SK-N-SH (cell line): ENCODE results near the gene FAM89B. TPM values are rescaled to one million over a fixed set of nuclear protein-coding genes. Genes with fewer than 3 reads are reported as not detected.

Source experiments
- CTCF ChIA-PET: fragments of 300-600, 350-600 bp; formaldehyde crosslinking; extraction: SDS; loops from one replicate; lab custom pipeline; 2021; lab: Yijun Ruan, JAX
- POLR2A ChIA-PET: fragments of 350-600 bp; sonication (Branson Sonifier 250); formaldehyde crosslinking; extraction: SDS; loops from one replicate; lab custom pipeline; 2020; ENCODE audit warnings: antibody characterized with exemption, inconsistent platforms; lab: Yijun Ruan, JAX
- DNase-seq: peaks from one replicate; pipeline ENCODE4 v3.0.0; 2012
- H2AFZ ChIP-seq: fragments of 200-600 bp; sonication (generic); 2 replicates; pipeline ENCODE4 v1.8.1; 2016; ENCODE audit warnings: antibody characterized with exemption, mild to moderate bottlenecking, low read depth
- H3F3A ChIP-seq: fragments of 200-600 bp; sonication (generic); replicated peaks from 2 replicates; pipeline ENCODE3; 2016; ENCODE audit warnings: antibody characterized with exemption, mild to moderate bottlenecking; ENCODE audit not compliant: insufficient read depth
- H3K27ac ChIP-seq, 2 experiments: fragments of 200-500 bp in 1 of 2; fragments of 200-600 bp in 1 of 2; sonication (Bioruptor generic) in 1 of 2; sonication (generic), shearing (Covaris generic) in 1 of 2; 2 replicates each; pipeline versions ENCODE4 v1.5.1 to v1.6.1; 2014 to 2016; ENCODE audit warnings: low read depth in 2 of 2, inconsistent platforms in 1 of 2, low read length in 1 of 2, mild to moderate bottlenecking in 1 of 2, mixed read lengths in 1 of 2
- H3K27me3 ChIP-seq: fragments of 200-600 bp; sonication (generic), shearing (Covaris generic); 2 replicates; pipeline ENCODE4 v1.6.1; 2016; ENCODE audit warnings: mixed run types; ENCODE audit not compliant: insufficient read depth
- H3K36me3 ChIP-seq, 2 experiments: fragments of 200-500 bp in 1 of 2; fragments of 200-600 bp in 1 of 2; sonication (Bioruptor generic) in 1 of 2; sonication (generic) in 1 of 2; replicated peaks in 1 of 2; 2 replicates each; pipeline versions ENCODE3 to v1.5.1; 2014 to 2016; ENCODE audit warnings: low read length in 1 of 2, mild to moderate bottlenecking in 1 of 2; ENCODE audit not compliant: insufficient read depth in 2 of 2, control insufficient read depth in 1 of 2
- H3K4me1 ChIP-seq, 2 experiments: fragments of 200-500 bp in 1 of 2; fragments of 200-600 bp in 1 of 2; sonication (Bioruptor generic) in 1 of 2; sonication (generic), shearing (Covaris generic) in 1 of 2; 2 replicates each; pipeline versions ENCODE4 v1.5.1 to v1.6.1; 2014 to 2016; ENCODE audit warnings: low read depth in 1 of 2, low read length in 1 of 2, mixed run types in 1 of 2; ENCODE audit not compliant: insufficient read depth in 2 of 2, control insufficient read depth in 1 of 2
- H3K4me2 ChIP-seq: fragments of 200-600 bp; sonication (generic), shearing (Covaris generic); 2 replicates; pipeline ENCODE4 v1.6.1; 2017; ENCODE audit warnings: mixed run types
- H3K4me3 ChIP-seq, 2 experiments: fragments of 200-500 bp in 1 of 2; fragments of 200-600 bp in 1 of 2; sonication (Bioruptor generic) in 1 of 2; sonication (generic), shearing (Covaris generic) in 1 of 2; 2 replicates each; pipeline versions ENCODE4 v1.5.1 to v1.8.1; 2014 to 2016; ENCODE audit warnings: low read depth in 2 of 2, inconsistent platforms in 1 of 2, low read length in 1 of 2, mild to moderate bottlenecking in 1 of 2, mixed read lengths in 1 of 2, moderate library complexity in 1 of 2
- H3K79me2 ChIP-seq: fragments of 200-600 bp; sonication (generic); 2 replicates; pipeline ENCODE4 v1.8.1; 2017; ENCODE audit warnings: mild to moderate bottlenecking; ENCODE audit not compliant: insufficient read depth
- H3K9ac ChIP-seq: fragments of 200-600 bp; sonication (generic); 2 replicates; pipeline ENCODE4 v1.6.1; 2017; ENCODE audit warnings: mixed run types
- H3K9me2 ChIP-seq: fragments of 200-600 bp; sonication (generic); 2 replicates; pipeline ENCODE4 v1.6.1; 2017; ENCODE audit warnings: mixed run types
- H3K9me3 ChIP-seq: fragments of 200-600 bp; sonication (generic); 2 replicates; pipeline ENCODE4 v1.6.1; 2017; ENCODE audit warnings: mixed run types, mild to moderate bottlenecking, moderate library complexity
- H4K20me1 ChIP-seq: fragments of 200-600 bp; sonication (generic); 2 replicates; pipeline ENCODE4 v1.6.1; 2017; ENCODE audit warnings: mild to moderate bottlenecking, mixed run types; ENCODE audit not compliant: insufficient read depth
- CHD2 ChIP-seq: fragments of 150-350 bp; IDR thresholded peaks from 2 replicates; pipeline ENCODE4 v1.6.1; 2018; ENCODE audit warnings: low read length; ENCODE audit not compliant: partially characterized antibody
- EP300 ChIP-seq, 2 experiments: IDR thresholded peaks; 2 replicates each; pipeline versions ENCODE4 v1.4.0 to v1.6.1; 2012; ENCODE audit warnings: borderline replicate concordance in 1 of 2, low read depth in 1 of 2, low read length in 1 of 2
- EZH2phosphoT487 ChIP-seq: fragments of 200-600 bp; sonication (generic); IDR thresholded peaks from 2 replicates; pipeline ENCODE4 v1.6.1; 2017; ENCODE audit warnings: low read depth, mixed run types, mild to moderate bottlenecking, antibody characterized with exemption, moderate library complexity, borderline replicate concordance
- FOSL2 ChIP-seq: IDR thresholded peaks from 2 replicates; pipeline ENCODE4 v1.4.0; 2012; ENCODE audit warnings: low read depth, mild to moderate bottlenecking, moderate library complexity, borderline replicate concordance
- FOXJ3 ChIP-seq: sonication (generic); formaldehyde crosslinking; IDR thresholded peaks from 2 replicates; pipeline ENCODE4 v1.5.1; 2020; ENCODE audit warnings: mild to moderate bottlenecking, missing genetic modification reagents
- GABPA ChIP-seq: IDR thresholded peaks from 2 replicates; pipeline ENCODE4 v1.4.0; 2012; ENCODE audit warnings: low read depth, mild to moderate bottlenecking
- GATA2 ChIP-seq: sonication (generic); formaldehyde crosslinking; IDR thresholded peaks from 2 replicates; pipeline ENCODE4 v1.5.0; 2020; ENCODE audit warnings: mild to moderate bottlenecking, missing genetic modification reagents
- JUND ChIP-seq: IDR thresholded peaks from 2 replicates; pipeline ENCODE4 v1.4.0; 2012
- MEF2A ChIP-seq: IDR thresholded peaks from 2 replicates; pipeline ENCODE4 v1.4.0; 2012; ENCODE audit warnings: low read depth, borderline replicate concordance
- MXI1 ChIP-seq: IDR thresholded peaks from 2 replicates; pipeline ENCODE4 v1.6.1; 2012; ENCODE audit warnings: mild to moderate bottlenecking, low read depth, low read length, improper control_type of control experiment
- NFIC ChIP-seq: IDR thresholded peaks from 2 replicates; pipeline ENCODE4 v1.4.0; 2012; ENCODE audit warnings: borderline replicate concordance
- NRF1 ChIP-seq: IDR thresholded peaks from 2 replicates; pipeline ENCODE4 v1.6.1; 2012; ENCODE audit warnings: low read depth, mild to moderate bottlenecking, low read length
- POLR2AphosphoS5 ChIP-seq: IDR thresholded peaks from 2 replicates; pipeline ENCODE4 v1.6.1; 2012; ENCODE audit warnings: low read depth, low read length
- RAD21 ChIP-seq: IDR thresholded peaks from 2 replicates; pipeline ENCODE4 v1.6.1; 2012; ENCODE audit warnings: mild to moderate bottlenecking, low read length
- RXRA ChIP-seq: IDR thresholded peaks from 2 replicates; pipeline ENCODE4 v1.4.0; 2012; ENCODE audit warnings: low read depth, mild to moderate bottlenecking, borderline replicate concordance
- SIN3A ChIP-seq: IDR thresholded peaks from 2 replicates; pipeline ENCODE4 v1.6.1; 2012; ENCODE audit warnings: low read depth, mild to moderate bottlenecking, low read length, moderate library complexity, borderline replicate concordance
- TAF1 ChIP-seq: IDR thresholded peaks from 2 replicates; pipeline ENCODE4 v1.6.1; 2012; ENCODE audit warnings: low read depth, mild to moderate bottlenecking, low read length, moderate library complexity, borderline replicate concordance
- TCF12 ChIP-seq: IDR thresholded peaks from 2 replicates; pipeline ENCODE4 v1.4.0; 2012
- USF1 ChIP-seq: IDR thresholded peaks from 2 replicates; pipeline ENCODE4 v1.4.0; 2012; ENCODE audit warnings: low read depth, borderline replicate concordance
- USF2 ChIP-seq: fragments of 150-350 bp; IDR thresholded peaks from 2 replicates; pipeline ENCODE4 v1.6.1; 2017; ENCODE audit warnings: antibody characterized with exemption, low read length, low read depth, borderline replicate concordance
- WGBS: methylation state at CpG from one replicate; pipeline ENCODE4 v1.1.6; 2017; ENCODE audit warnings: low lambda C conversion rate; 5-methylcytosine and 5-hydroxymethylcytosine counted together
- polyA plus RNA-seq, 3 experiments: library from polyadenylated mRNA; depleted of rRNA; stranded (reverse); fragments of >200 nt; gene quantifications; 2 replicates each; pipeline ENCODE4 v1.2.3, GENCODE V29; 2012
- TF ChIP-seq, protein P1 (sequence below): fragments of 200-600 bp; sonication (generic); IDR thresholded peaks from 2 replicates; pipeline ENCODE4 v1.6.1; 2017; ENCODE audit warnings: antibody characterized with exemption, mild to moderate bottlenecking, moderate library complexity
- TF ChIP-seq, protein P2 (sequence below): IDR thresholded peaks from 2 replicates; pipeline ENCODE4 v1.4.0; 2012; ENCODE audit warnings: low read depth
- TF ChIP-seq, protein P3 (sequence below): IDR thresholded peaks from 2 replicates; pipeline ENCODE4; 2012
- TF ChIP-seq, protein P4 (sequence below): fragments of 150-350 bp; IDR thresholded peaks from 2 replicates; pipeline ENCODE4 v1.6.1; 2016; ENCODE audit warnings: mild to moderate bottlenecking, low read depth, low read length

FAM89B gene
- polyA plus RNA-seq, 1 of the 3 experiments (the other 2 are of a cell fraction), result 65.3 TPM

DNA sequence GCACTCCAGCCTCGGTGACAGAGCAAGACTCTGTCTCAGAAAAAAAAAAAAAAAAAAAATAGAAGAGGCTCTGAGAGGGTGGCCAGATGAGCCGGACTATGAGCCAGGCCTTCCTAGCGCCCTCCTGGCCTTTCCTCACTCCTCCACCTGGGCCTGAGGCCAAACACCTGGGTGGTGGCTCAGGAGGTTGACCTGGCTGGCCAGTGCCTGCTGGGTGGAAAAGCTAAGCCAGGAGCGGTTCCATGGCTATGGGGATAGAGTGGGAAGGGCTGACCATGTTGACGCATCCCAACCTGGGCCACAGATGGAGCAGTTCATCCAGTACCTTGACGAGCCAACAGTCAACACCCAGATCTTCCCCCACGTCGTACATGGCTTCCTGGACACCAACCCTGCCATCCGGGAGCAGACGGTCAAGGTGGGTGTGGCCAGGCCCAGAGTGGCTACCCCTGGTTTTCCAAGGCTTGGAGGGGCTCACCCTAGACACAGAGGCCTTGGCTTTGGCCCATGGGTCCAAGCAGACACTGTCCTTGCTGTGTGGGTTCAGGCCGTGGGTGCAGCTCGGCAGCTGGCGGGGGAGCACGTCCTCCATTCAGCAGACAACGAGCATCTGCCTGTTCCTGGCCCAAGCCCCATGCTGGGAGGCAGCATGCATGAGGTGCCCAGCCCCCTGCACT, 39.8 kb upstream of the FAM89B start:
- CTCF ChIA-PET, result interaction anchor here (1.2 to 1.7 kb wide), 3 partner anchors 9 to 61 kb away, joined by 3 to 5 read pairs (median 3); no protein-coding TSS in a partner anchor
- no peak for DNase-seq

GRCh38 chr11:65535102-65535501, 37.2 kb upstream of the FAM89B start:
- H3K4me1 ChIP-seq, result peaks cover under 1% of the 10 kb centered on the region in 2 experiments; a peak in 1 of 4 replicates
- WGBS, result 100% methylated on average over 3 of the region's 9 CpGs
- no peak overlapping the region for H3K27ac ChIP-seq
- ChIA-PET CTCF (interaction anchor here (1.2 to 13.1 kb wide), 3 partner anchors 17 to 91 kb away, joined by 3 to 295 read pairs (median 3); partner anchors contain the start of genes EHBP1L1, FAM89B and ZNRD2), POLR2A (no interaction called here)
- DNase-seq, result no peak
- no peak overlapping the region for H3K9ac ChIP-seq
- H3K4me3 ChIP-seq, result no peak overlapping the region
- no peaks in the 10 kb centered on the region for H3K27me3 ChIP-seq
- H3K4me2 ChIP-seq, result no peak overlapping the region
- no peaks in the 10 kb centered on the region for H3K9me2 ChIP-seq
- no peaks in the 10 kb centered on the region for H3K79me2 ChIP-seq
- peaks cover 20% of the 10 kb centered on the region for H4K20me1 ChIP-seq
- H3K9me3 ChIP-seq, result no peaks in the 10 kb centered on the region
- no peak overlapping the region for H2AFZ ChIP-seq
- peaks cover 9 to 53% of the 10 kb centered on the region in 2 experiments for H3K36me3 ChIP-seq
- peaks cover 36% of the 10 kb centered on the region for H3F3A ChIP-seq
- TF ChIP-seq, protein P1, sequence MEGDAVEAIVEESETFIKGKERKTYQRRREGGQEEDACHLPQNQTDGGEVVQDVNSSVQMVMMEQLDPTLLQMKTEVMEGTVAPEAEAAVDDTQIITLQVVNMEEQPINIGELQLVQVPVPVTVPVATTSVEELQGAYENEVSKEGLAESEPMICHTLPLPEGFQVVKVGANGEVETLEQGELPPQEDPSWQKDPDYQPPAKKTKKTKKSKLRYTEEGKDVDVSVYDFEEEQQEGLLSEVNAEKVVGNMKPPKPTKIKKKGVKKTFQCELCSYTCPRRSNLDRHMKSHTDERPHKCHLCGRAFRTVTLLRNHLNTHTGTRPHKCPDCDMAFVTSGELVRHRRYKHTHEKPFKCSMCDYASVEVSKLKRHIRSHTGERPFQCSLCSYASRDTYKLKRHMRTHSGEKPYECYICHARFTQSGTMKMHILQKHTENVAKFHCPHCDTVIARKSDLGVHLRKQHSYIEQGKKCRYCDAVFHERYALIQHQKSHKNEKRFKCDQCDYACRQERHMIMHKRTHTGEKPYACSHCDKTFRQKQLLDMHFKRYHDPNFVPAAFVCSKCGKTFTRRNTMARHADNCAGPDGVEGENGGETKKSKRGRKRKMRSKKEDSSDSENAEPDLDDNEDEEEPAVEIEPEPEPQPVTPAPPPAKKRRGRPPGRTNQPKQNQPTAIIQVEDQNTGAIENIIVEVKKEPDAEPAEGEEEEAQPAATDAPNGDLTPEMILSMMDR, result no peak
- TF ChIP-seq RAD21 (no peak), GABPA (no peak), USF2 (no peak), GATA2 (no peak), POLR2AphosphoS5 (no peak), USF1 (no peak)
- TF ChIP-seq, protein P2, sequence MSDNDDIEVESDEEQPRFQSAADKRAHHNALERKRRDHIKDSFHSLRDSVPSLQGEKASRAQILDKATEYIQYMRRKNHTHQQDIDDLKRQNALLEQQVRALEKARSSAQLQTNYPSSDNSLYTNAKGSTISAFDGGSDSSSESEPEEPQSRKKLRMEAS, result no peak

More for the DNA sequence above, 39.8 kb upstream of the FAM89B start:
- Histone ChIP-seq H3K27ac (no peak overlapping the region), H3K4me3 (no peak overlapping the region), H2AFZ (no peak overlapping the region), H3K4me1 (no peaks in the 10 kb centered on the region), H3K36me3 (peaks cover 12 to 50% of the 10 kb centered on the region in 2 experiments), H3K27me3 (no peaks in the 10 kb centered on the region), H3K4me2 (no peak overlapping the region), H3K9me2 (no peaks in the 10 kb centered on the region), H3K79me2 (peaks cover 4% of the 10 kb centered on the region), H3K9me3 (no peaks in the 10 kb centered on the region), H3K9ac (no peak overlapping the region), H3F3A (peaks cover 30% of the 10 kb centered on the region), H4K20me1 (peaks cover 5% of the 10 kb centered on the region; the same call in 1 of the 2 replicates)
- TF ChIP-seq NRF1 (no peak), TAF1 (no peak), RXRA (no peak), SIN3A (no peak), EP300 (IDR thresholded peaks at IDR 0.05; ENCODE audit: borderline replicate concordance in 1 of 2, low read depth in 1 of 2, low read length in 1 of 2) (no peak), CHD2 (no peak), MXI1 (no peak), FOSL2 (no peak), MEF2A (no peak), GATA2 (no peak), FOXJ3 (CRISPR knock-in tag) (no peak), NFIC (no peak), USF2 (no peak), EZH2phosphoT487 (no peak), JUND (no peak), TCF12 (no peak)
- TF ChIP-seq, protein P3, sequence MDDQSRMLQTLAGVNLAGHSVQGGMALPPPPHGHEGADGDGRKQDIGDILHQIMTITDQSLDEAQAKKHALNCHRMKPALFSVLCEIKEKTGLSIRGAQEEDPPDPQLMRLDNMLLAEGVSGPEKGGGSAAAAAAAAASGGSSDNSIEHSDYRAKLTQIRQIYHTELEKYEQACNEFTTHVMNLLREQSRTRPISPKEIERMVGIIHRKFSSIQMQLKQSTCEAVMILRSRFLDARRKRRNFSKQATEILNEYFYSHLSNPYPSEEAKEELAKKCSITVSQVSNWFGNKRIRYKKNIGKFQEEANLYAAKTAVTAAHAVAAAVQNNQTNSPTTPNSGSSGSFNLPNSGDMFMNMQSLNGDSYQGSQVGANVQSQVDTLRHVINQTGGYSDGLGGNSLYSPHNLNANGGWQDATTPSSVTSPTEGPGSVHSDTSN, result no peak
- TF ChIP-seq, protein P4, sequence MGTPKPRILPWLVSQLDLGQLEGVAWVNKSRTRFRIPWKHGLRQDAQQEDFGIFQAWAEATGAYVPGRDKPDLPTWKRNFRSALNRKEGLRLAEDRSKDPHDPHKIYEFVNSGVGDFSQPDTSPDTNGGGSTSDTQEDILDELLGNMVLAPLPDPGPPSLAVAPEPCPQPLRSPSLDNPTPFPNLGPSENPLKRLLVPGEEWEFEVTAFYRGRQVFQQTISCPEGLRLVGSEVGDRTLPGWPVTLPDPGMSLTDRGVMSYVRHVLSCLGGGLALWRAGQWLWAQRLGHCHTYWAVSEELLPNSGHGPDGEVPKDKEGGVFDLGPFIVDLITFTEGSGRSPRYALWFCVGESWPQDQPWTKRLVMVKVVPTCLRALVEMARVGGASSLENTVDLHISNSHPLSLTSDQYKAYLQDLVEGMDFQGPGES, result no peak
- WGBS, result over 99% methylated on average over 11 of the region's 15 CpGs
- POLR2A ChIA-PET, result interaction anchor here (0.7 kb wide), 1 partner anchor 110 kb away, joined by 3 read pairs; the partner anchor contains the start of gene NEAT1
